Measurements from ENCODE around the gene RAP1GDS1. TPM values are rescaled to one million over a fixed set of nuclear protein-coding genes. Genes with fewer than 3 reads are reported as not detected.

The RAP1GDS1 gene
- total RNA-seq, 4 donors from 2014 or later, result 33.3 to 48.4 (median 35.4) TPM

DNA sequence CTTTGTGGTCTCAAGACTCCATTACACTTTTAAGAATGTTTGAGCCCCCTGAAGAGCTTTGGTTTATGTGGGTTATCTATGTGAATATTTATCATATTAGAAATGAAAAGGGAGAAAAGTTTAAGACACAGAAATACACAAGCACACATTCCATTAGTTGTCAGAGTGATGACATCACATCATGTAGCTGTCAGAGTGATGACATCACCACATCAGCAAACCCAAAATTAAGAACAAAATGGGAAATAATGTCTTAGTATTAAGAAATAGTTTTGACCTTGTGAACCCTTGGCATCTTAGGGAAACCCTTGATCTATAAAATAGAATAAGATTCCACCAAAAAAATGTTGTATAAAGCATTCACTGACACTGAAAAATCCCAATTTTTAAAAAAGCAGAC, 201.3 kb downstream of the RAP1GDS1 start:
- no peak overlapping the region for H3K4me3 ChIP-seq
- no peaks in the 10 kb centered on the region for H3K9me3 ChIP-seq
- no peak overlapping the region for H3K27ac ChIP-seq
- DNase-seq, result no peak
- H3K27me3 ChIP-seq, result no peaks in the 10 kb centered on the region
- no peaks in the 10 kb centered on the region for H3K36me3 ChIP-seq
- H3K4me1 ChIP-seq, result peaks cover 0 to 3% (median 0%) of the 10 kb centered on the region in 4 donors
- no peak for TF ChIP-seq POLR2A (IDR thresholded peaks at IDR 0.05)

DNA sequence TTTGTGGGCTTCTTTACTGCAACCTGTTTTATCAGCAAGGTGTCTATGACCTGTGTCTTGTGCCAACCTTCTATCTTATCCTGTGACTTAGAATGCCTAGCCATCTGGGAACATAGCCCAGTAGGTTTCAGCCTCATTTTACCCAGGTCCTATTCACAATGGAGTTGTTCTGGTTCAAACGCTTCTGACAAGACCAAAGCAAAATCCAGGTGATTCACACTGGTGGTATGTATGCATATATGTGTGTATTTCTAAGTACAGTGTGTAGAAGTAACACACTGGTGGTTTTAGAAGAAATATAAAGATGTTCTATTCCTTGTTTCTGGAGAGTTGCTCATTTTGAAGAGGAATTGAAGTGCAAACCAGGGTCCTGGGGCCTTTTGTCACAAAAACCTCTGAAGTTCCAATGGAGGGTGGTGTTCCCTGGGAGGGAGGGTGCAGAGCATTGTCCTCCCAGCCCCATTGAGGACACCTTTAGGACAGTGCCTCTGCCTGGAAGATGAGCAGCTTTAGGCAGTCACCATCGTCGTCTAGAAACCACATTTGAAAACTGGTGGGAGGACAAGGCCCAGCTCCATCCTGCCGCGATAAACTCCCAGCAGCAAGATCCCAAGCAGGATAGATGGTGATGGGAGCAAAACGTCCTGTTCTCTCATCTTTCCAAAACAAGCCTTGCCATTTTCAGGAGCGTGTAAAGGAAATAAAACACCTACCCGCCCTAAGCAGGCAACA, 205.8 kb downstream of the RAP1GDS1 start:
- Histone ChIP-seq H3K36me3 (no peaks in the 10 kb centered on the region), H3K9me3 (no peaks in the 10 kb centered on the region), H3K4me3 (no peak overlapping the region), H3K4me1 (peaks cover 0 to 7% (median 0%) of the 10 kb centered on the region in 4 donors), H3K27ac (no peak overlapping the region), H3K27me3 (no peaks in the 10 kb centered on the region)
- DNase-seq, result no peak
- TF ChIP-seq, protein P1, sequence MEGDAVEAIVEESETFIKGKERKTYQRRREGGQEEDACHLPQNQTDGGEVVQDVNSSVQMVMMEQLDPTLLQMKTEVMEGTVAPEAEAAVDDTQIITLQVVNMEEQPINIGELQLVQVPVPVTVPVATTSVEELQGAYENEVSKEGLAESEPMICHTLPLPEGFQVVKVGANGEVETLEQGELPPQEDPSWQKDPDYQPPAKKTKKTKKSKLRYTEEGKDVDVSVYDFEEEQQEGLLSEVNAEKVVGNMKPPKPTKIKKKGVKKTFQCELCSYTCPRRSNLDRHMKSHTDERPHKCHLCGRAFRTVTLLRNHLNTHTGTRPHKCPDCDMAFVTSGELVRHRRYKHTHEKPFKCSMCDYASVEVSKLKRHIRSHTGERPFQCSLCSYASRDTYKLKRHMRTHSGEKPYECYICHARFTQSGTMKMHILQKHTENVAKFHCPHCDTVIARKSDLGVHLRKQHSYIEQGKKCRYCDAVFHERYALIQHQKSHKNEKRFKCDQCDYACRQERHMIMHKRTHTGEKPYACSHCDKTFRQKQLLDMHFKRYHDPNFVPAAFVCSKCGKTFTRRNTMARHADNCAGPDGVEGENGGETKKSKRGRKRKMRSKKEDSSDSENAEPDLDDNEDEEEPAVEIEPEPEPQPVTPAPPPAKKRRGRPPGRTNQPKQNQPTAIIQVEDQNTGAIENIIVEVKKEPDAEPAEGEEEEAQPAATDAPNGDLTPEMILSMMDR (IDR thresholded peaks at IDR 0.05), result no peak
- no peak for TF ChIP-seq POLR2A (IDR thresholded peaks at IDR 0.05)

DNA sequence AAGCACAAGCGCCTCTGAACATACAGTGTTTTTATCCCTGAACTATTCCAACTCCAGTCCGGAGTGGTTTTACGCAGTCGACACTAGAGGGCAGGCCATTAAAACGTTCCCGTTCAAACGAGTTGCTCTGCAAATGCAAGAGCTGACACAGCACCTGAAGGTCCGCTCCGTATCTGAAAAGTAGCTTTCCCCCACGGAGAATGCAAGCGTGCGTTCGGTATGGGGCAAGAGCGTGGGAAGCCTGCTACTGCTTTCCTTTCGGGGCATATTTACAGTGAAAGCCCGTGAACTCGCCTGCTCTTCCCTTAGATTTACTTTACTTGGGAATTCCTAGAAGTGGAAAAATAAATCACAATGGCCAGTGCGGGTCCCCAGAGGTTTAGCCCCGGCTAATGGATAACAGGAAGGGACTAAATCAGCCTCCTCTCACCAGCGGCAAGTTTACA, 206.5 kb downstream of the RAP1GDS1 start:
- H3K36me3 ChIP-seq, result no peaks in the 10 kb centered on the region
- TF ChIP-seq POLR2A (IDR thresholded peaks at IDR 0.05), result no peak
- TF ChIP-seq, protein P1 (IDR thresholded peaks at IDR 0.05), result peak; percentile 46 to 83 (median 76)
- H3K4me3 ChIP-seq, result peak overlapping the region; percentile 16 to 45 (median 34)
- DNase-seq, result peak in 2 of 3 donors; percentile 69 to 92
- no peaks in the 10 kb centered on the region for H3K9me3 ChIP-seq
- H3K4me1 ChIP-seq, result peaks cover 0 to 7% (median 0%) of the 10 kb centered on the region in 4 donors
- H3K27ac ChIP-seq, result no peak overlapping the region
- H3K27me3 ChIP-seq, result no peaks in the 10 kb centered on the region

DNA sequence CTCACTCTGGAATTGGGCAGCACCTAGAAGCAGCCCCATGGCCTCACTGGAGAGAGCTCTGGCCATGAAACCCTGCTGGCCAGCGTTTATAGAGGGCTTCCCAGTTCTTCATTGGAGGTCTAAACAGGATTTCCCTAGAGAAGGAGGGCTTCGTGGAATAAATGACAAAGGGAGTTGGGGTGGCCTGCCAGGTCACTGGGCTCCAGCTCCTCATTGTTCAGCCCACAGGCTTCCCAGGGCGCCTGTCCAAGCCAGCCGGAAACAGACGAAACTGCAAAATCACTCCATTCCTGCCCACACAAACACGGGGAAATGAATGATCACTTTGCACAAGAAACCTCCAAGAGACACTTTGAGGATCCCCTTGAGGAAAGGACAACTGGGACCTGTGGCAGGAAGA, 207.5 kb downstream of the RAP1GDS1 start:
- H3K27me3 ChIP-seq, result no peaks in the 10 kb centered on the region
- H3K4me1 ChIP-seq, result peaks cover 0 to 7% (median 0%) of the 10 kb centered on the region in 4 donors
- H3K27ac ChIP-seq, result no peak overlapping the region
- no peak for TF ChIP-seq POLR2A (IDR thresholded peaks at IDR 0.05)
- TF ChIP-seq, protein P1 (IDR thresholded peaks at IDR 0.05), result no peak
- H3K4me3 ChIP-seq, result no peak overlapping the region
- no peaks in the 10 kb centered on the region for H3K36me3 ChIP-seq
- H3K9me3 ChIP-seq, result no peaks in the 10 kb centered on the region
- DNase-seq, result no peak

DNA sequence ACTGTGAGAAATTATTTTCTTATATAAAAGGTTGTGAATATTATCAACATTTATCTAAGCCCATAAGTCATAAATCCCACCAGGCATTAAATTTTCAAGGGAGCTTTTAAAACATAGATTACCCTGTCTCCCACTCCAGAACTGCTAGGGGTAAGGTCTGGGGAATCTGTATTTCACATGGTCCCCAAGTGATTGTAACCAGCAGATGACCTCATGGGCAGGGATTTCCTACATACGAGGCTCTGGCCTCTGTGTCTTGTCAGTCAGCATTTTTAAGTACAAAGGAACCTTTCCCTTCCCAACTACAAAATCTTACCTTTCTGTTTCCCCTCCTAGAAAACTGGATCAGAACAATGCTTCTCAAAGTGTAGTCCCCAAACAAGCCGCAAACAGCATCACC, 208.6 kb downstream of the RAP1GDS1 start:
- Histone ChIP-seq H3K4me3 (no peak overlapping the region), H3K27me3 (no peaks in the 10 kb centered on the region), H3K9me3 (no peaks in the 10 kb centered on the region), H3K27ac (no peak overlapping the region), H3K36me3 (no peaks in the 10 kb centered on the region), H3K4me1 (peaks cover 0 to 7% (median 0%) of the 10 kb centered on the region in 4 donors)
- no peak for DNase-seq
- TF ChIP-seq, protein P1 (IDR thresholded peaks at IDR 0.05), result no peak
- TF ChIP-seq POLR2A (IDR thresholded peaks at IDR 0.05), result no peak

DNA sequence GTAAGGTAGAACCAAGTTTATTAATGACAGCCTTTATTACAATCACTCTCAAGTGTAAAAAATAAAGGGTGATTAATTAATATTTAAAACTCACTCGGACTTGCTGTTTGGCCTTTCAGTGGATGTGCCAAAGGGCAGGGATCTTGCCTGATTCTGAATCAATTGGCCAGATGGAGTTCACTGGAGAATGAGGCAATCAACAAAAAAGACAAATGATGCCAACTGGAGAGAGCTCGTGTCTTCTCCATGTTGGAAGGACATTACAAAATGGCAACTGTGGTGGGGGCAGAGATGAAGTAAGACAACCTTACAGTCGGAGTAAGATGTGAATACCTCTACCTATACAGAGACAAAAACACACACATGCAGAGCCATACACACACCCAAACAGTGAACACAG, 209.2 kb downstream of the RAP1GDS1 start:
- Histone ChIP-seq H3K4me1 (peaks cover 0 to 7% (median 0%) of the 10 kb centered on the region in 4 donors), H3K36me3 (no peaks in the 10 kb centered on the region), H3K27me3 (no peaks in the 10 kb centered on the region), H3K4me3 (no peak overlapping the region), H3K9me3 (no peaks in the 10 kb centered on the region), H3K27ac (no peak overlapping the region)
- no peak for DNase-seq
- TF ChIP-seq, protein P1 (IDR thresholded peaks at IDR 0.05), result no peak
- no peak for TF ChIP-seq POLR2A (IDR thresholded peaks at IDR 0.05)

Measured in Peyer's patch (tissue), 4 donors.